Stimulated activated CD8-positive, alpha-beta memory T cell treated with anti-CD3 and anti-CD28 coated beads, Interleukin-12 subunit alpha, Interleukin-12 subunit beta, amount 100 ng/mL, for 1 hour (primary cell): ENCODE data around the gene IQCN.

ENCODE experiments used
- DNase-seq: peaks from one replicate; pipeline ENCODE4 v3.0.0-alpha.2; 2020; ENCODE audit warnings: low read depth

The IQCN gene

GRCh38 chr19:18306888-18307260, 32.6 kb upstream of the IQCN start:
- no peak for DNase-seq

- no peak for DNase-seq
Observed at GRCh38 chr19:18306209-18306887, 32.1 kb upstream of the IQCN start.

GRCh38 chr19:18304458-18305310, 30.4 kb upstream of the IQCN start:
- DNase-seq = peak; percentile 75

- DNase-seq = no peak
Observed at GRCh38 chr19:18304208-18304457, 29.9 kb upstream of the IQCN start.

GRCh38 chr19:18301718-18302111, 27.5 kb upstream of the IQCN start:
- DNase-seq = no peak

- no peak for DNase-seq
Observed at GRCh38 chr19:18300930-18301717, 26.9 kb upstream of the IQCN start.

- no peak for DNase-seq
Observed at GRCh38 chr19:18299654-18300053, 25.4 kb upstream of the IQCN start.

- DNase-seq = no peak
Observed at GRCh38 chr19:18298601-18299000, 24.3 kb upstream of the IQCN start.

- no peak for DNase-seq
Observed at GRCh38 chr19:18297308-18297707, 23.1 kb upstream of the IQCN start.

GRCh38 chr19:18295034-18295451, 20.8 kb upstream of the IQCN start:
- no peak for DNase-seq

GRCh38 chr19:18294467-18294864, 20.2 kb upstream of the IQCN start:
- DNase-seq = peak; percentile 91

- DNase-seq = no peak
Observed at GRCh38 chr19:18293642-18294466, 19.6 kb upstream of the IQCN start.

- DNase-seq = no peak
Observed at GRCh38 chr19:18292810-18293641, 18.8 kb upstream of the IQCN start.

- DNase-seq = no peak
Observed at GRCh38 chr19:18292462-18292809, 18.2 kb upstream of the IQCN start.

GRCh38 chr19:18291590-18292461, 17.6 kb upstream of the IQCN start:
- DNase-seq = peak; percentile 70

GRCh38 chr19:18291019-18291524, 16.8 kb upstream of the IQCN start:
- no peak for DNase-seq

- peak; percentile 50 for DNase-seq
Observed at GRCh38 chr19:18290302-18291018, 16.2 kb upstream of the IQCN start.

GRCh38 chr19:18289471-18290301, 15.4 kb upstream of the IQCN start:
- DNase-seq = no peak
